ENCODE results near the gene CAVIN2. TPM values are rescaled to one million over a fixed set of nuclear protein-coding genes. Genes with fewer than 3 reads are reported as not detected.

Gene CAVIN2
- total RNA-seq, 2 experiments from 2014 or later = not detected

GRCh38 chr2:191818725-191819350 is 28.1 kb downstream of the CAVIN2 start:
- ChIA-PET POLR2A (no interaction called here), CTCF (interaction anchor here (1.4 kb wide), 1 partner anchor 26 kb away, joined by 3 read pairs; no protein-coding TSS in a partner anchor)
- no peaks in the 10 kb centered on the region for H3K4me1 Mint-ChIP-seq
- H3K27ac Mint-ChIP-seq = no peak overlapping the region
- H3K36me3 Mint-ChIP-seq (ENCODE audit: low read depth) = no peaks in the 10 kb centered on the region
- H3K27me3 Mint-ChIP-seq = peaks cover 32% of the 10 kb centered on the region
- H3K9me3 Mint-ChIP-seq = no peaks in the 10 kb centered on the region
- H3K4me3 Mint-ChIP-seq = no peak overlapping the region
- no peak for DNase-seq

- CTCF ChIA-PET = interaction anchor here (0.6 to 1.4 kb wide), 2 partner anchors 25 to 265 kb away, joined by 3 read pairs; no protein-coding TSS in a partner anchor
- Mint-ChIP-seq H3K36me3 (ENCODE audit: low read depth) (no peaks in the 10 kb centered on the region), H3K9me3 (no peaks in the 10 kb centered on the region), H3K4me3 (no peak overlapping the region), H3K27me3 (peaks cover 36% of the 10 kb centered on the region), H3K4me1 (no peaks in the 10 kb centered on the region), H3K27ac (no peak overlapping the region)
- no peak for DNase-seq
- POLR2A ChIA-PET = no interaction called here
Observed at GRCh38 chr2:191818133-191818532, 28.8 kb downstream of the CAVIN2 start.

GRCh38 chr2:191815010-191815409 is 31.9 kb downstream of the CAVIN2 start:
- ChIA-PET POLR2A (no interaction called here), CTCF (no interaction called here)
- H3K4me1 Mint-ChIP-seq = no peaks in the 10 kb centered on the region

GRCh38 chr2:191813943-191814342 is 32.9 kb downstream of the CAVIN2 start:
- CTCF ChIA-PET = no interaction called here
- DNase-seq = no peak
- Mint-ChIP-seq H3K9me3 (no peaks in the 10 kb centered on the region), H3K4me3 (no peak overlapping the region), H3K36me3 (ENCODE audit: low read depth) (no peaks in the 10 kb centered on the region), H3K4me1 (no peaks in the 10 kb centered on the region), H3K27ac (no peak overlapping the region), H3K27me3 (peaks cover 34% of the 10 kb centered on the region)
- POLR2A ChIA-PET = no interaction called here

More at GRCh38 chr2:191815010-191815409, 31.9 kb downstream of the CAVIN2 start:
- peaks cover 40% of the 10 kb centered on the region for H3K27me3 Mint-ChIP-seq
- DNase-seq = no peak
- no peak overlapping the region for H3K27ac Mint-ChIP-seq
- no peaks in the 10 kb centered on the region for H3K36me3 Mint-ChIP-seq (ENCODE audit: low read depth)
- no peaks in the 10 kb centered on the region for H3K9me3 Mint-ChIP-seq
- no peak overlapping the region for H3K4me3 Mint-ChIP-seq

- Mint-ChIP-seq H3K36me3 (ENCODE audit: low read depth) (no peaks in the 10 kb centered on the region), H3K4me3 (no peak overlapping the region), H3K27me3 (peaks cover 20% of the 10 kb centered on the region), H3K9me3 (no peaks in the 10 kb centered on the region), H3K4me1 (no peaks in the 10 kb centered on the region), H3K27ac (no peak overlapping the region)
- peak; percentile 30 for DNase-seq
- POLR2A ChIA-PET = no interaction called here
- CTCF ChIA-PET = interaction anchor here (0.6 to 1.7 kb wide), 4 partner anchors 14 to 351 kb away, joined by 3 to 8 read pairs (median 4); no protein-coding TSS in a partner anchor
Observed at GRCh38 chr2:191811807-191812602, 34.9 kb downstream of the CAVIN2 start.

GRCh38 chr2:191806396-191806795 is 40.5 kb downstream of the CAVIN2 start:
- ChIA-PET CTCF (interaction anchor here (0.9 kb wide), 1 partner anchor 40 kb away, joined by 4 read pairs; no protein-coding TSS in a partner anchor), POLR2A (no interaction called here)
- no peak overlapping the region for H3K27ac Mint-ChIP-seq
- no peaks in the 10 kb centered on the region for H3K9me3 Mint-ChIP-seq
- no peak overlapping the region for H3K4me3 Mint-ChIP-seq
- H3K36me3 Mint-ChIP-seq (ENCODE audit: low read depth) = no peaks in the 10 kb centered on the region
- H3K4me1 Mint-ChIP-seq = no peaks in the 10 kb centered on the region
- DNase-seq = no peak
- peaks cover 9% of the 10 kb centered on the region for H3K27me3 Mint-ChIP-seq

- no peak overlapping the region for H3K27ac Mint-ChIP-seq
- H3K4me3 Mint-ChIP-seq = no peak overlapping the region
- H3K36me3 Mint-ChIP-seq (ENCODE audit: low read depth) = no peaks in the 10 kb centered on the region
- no peaks in the 10 kb centered on the region for H3K9me3 Mint-ChIP-seq
- H3K27me3 Mint-ChIP-seq = peaks cover 7% of the 10 kb centered on the region
- POLR2A ChIA-PET = no interaction called here
- no peak for DNase-seq
- H3K4me1 Mint-ChIP-seq = no peaks in the 10 kb centered on the region
- CTCF ChIA-PET = interaction anchor here (1.2 kb wide), 1 partner anchor 18 kb away, joined by 3 read pairs; no protein-coding TSS in a partner anchor
Observed at GRCh38 chr2:191804766-191805165, 42.1 kb downstream of the CAVIN2 start.

- Mint-ChIP-seq H3K4me3 (no peak overlapping the region), H3K9me3 (no peaks in the 10 kb centered on the region), H3K36me3 (ENCODE audit: low read depth) (no peaks in the 10 kb centered on the region), H3K4me1 (no peaks in the 10 kb centered on the region), H3K27me3 (peaks cover 11% of the 10 kb centered on the region), H3K27ac (no peak overlapping the region)
- CTCF ChIA-PET = interaction anchor here (0.6 kb wide), 1 partner anchor 59 kb away, joined by 5 read pairs; no protein-coding TSS in a partner anchor
- no peak for DNase-seq
- POLR2A ChIA-PET = no interaction called here
Observed at GRCh38 chr2:191803007-191803406, 43.9 kb downstream of the CAVIN2 start.

GRCh38 chr2:191802180-191802579 is 44.7 kb downstream of the CAVIN2 start:
- ChIA-PET POLR2A (no interaction called here), CTCF (no interaction called here)
- Mint-ChIP-seq H3K27me3 (peaks cover 11% of the 10 kb centered on the region), H3K4me1 (no peaks in the 10 kb centered on the region), H3K9me3 (no peaks in the 10 kb centered on the region), H3K36me3 (ENCODE audit: low read depth) (no peaks in the 10 kb centered on the region), H3K4me3 (no peak overlapping the region), H3K27ac (no peak overlapping the region)
- no peak for DNase-seq

GRCh38 chr2:191800874-191801273 is 46.0 kb downstream of the CAVIN2 start:
- Mint-ChIP-seq H3K36me3 (ENCODE audit: low read depth) (no peaks in the 10 kb centered on the region), H3K27ac (no peak overlapping the region), H3K27me3 (peaks cover 11% of the 10 kb centered on the region), H3K4me1 (no peaks in the 10 kb centered on the region), H3K4me3 (no peak overlapping the region), H3K9me3 (no peaks in the 10 kb centered on the region)
- ChIA-PET POLR2A (no interaction called here), CTCF (interaction anchor here (0.6 kb wide), 1 partner anchor 10 kb away, joined by 3 read pairs; no protein-coding TSS in a partner anchor)
- no peak for DNase-seq

- no peak overlapping the region for H3K27ac Mint-ChIP-seq
- H3K4me1 Mint-ChIP-seq = no peaks in the 10 kb centered on the region
- H3K9me3 Mint-ChIP-seq = no peaks in the 10 kb centered on the region
- peaks cover 6% of the 10 kb centered on the region for H3K27me3 Mint-ChIP-seq
- H3K36me3 Mint-ChIP-seq (ENCODE audit: low read depth) = no peaks in the 10 kb centered on the region
- CTCF ChIA-PET = no interaction called here
- no peak for DNase-seq
- POLR2A ChIA-PET = no interaction called here
- H3K4me3 Mint-ChIP-seq = no peak overlapping the region
Observed at GRCh38 chr2:191799526-191799925, 47.4 kb downstream of the CAVIN2 start.

- ChIA-PET POLR2A (no interaction called here), CTCF (no interaction called here)
- Mint-ChIP-seq H3K27me3 (peaks cover 13% of the 10 kb centered on the region), H3K36me3 (ENCODE audit: low read depth) (no peaks in the 10 kb centered on the region), H3K4me3 (no peak overlapping the region), H3K9me3 (no peaks in the 10 kb centered on the region), H3K27ac (no peak overlapping the region), H3K4me1 (no peaks in the 10 kb centered on the region)
- no peak for DNase-seq
Observed at GRCh38 chr2:191797942-191798876, 48.7 kb downstream of the CAVIN2 start.
